ENCODE measurements around the gene B3GNT7.
"Not testable (repeated sequence)": the region's sequence is repeated elsewhere in the genome, so short reads cannot be mapped to it uniquely, and the experiment has no call there.

DNA sequence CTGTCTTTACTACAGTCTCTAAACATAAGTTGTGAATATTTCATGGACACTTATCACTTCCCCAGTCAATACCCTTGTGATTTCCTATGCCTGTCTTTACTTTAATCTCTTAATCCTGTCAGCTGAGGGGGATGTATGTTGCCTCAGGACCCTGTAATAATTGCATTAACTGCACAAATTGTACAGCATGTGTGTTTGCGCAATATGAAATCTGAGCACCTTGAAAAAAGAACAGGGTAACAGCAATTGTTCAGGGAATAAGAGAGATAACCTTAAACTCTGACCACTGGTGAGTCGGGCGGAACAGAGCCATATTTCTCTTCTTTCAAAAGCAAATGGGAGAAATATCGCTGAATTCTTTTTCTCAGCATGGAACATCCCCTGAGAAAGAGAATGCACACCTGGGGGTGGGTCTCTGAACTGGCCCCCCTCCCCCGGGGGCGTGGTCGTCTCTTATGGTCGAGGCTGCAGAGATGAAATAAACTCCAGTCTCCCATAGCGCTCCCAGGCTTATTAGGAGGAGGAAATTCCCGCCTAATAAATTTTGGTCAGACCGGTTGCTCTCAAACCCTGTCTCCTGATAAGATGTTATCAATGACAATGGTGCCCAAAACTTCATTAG lies 19.4 kb upstream of the B3GNT7 start:
- TF ChIP-seq, protein P1, sequence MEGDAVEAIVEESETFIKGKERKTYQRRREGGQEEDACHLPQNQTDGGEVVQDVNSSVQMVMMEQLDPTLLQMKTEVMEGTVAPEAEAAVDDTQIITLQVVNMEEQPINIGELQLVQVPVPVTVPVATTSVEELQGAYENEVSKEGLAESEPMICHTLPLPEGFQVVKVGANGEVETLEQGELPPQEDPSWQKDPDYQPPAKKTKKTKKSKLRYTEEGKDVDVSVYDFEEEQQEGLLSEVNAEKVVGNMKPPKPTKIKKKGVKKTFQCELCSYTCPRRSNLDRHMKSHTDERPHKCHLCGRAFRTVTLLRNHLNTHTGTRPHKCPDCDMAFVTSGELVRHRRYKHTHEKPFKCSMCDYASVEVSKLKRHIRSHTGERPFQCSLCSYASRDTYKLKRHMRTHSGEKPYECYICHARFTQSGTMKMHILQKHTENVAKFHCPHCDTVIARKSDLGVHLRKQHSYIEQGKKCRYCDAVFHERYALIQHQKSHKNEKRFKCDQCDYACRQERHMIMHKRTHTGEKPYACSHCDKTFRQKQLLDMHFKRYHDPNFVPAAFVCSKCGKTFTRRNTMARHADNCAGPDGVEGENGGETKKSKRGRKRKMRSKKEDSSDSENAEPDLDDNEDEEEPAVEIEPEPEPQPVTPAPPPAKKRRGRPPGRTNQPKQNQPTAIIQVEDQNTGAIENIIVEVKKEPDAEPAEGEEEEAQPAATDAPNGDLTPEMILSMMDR (tag by site-specific recombination; IDR thresholded peaks at IDR 0.05): not testable (repeated sequence)
- not testable (repeated sequence) for TF ChIP-seq ZNF777 (tag by site-specific recombination; IDR thresholded peaks at IDR 0.05; ENCODE audit: borderline replicate concordance); SETDB1 (IDR thresholded peaks at IDR 0.05; ENCODE audit: insufficient read length, low read length); ZNF837 (tag by site-specific recombination; IDR thresholded peaks at IDR 0.05); ZNF202 (tag by site-specific recombination; IDR thresholded peaks at IDR 0.05; ENCODE audit: borderline replicate concordance); ZNF146 (tag by site-specific recombination; IDR thresholded peaks at IDR 0.05); ZNF10 (tag by site-specific recombination; IDR thresholded peaks at IDR 0.05)
- TF ChIP-seq, protein P2, sequence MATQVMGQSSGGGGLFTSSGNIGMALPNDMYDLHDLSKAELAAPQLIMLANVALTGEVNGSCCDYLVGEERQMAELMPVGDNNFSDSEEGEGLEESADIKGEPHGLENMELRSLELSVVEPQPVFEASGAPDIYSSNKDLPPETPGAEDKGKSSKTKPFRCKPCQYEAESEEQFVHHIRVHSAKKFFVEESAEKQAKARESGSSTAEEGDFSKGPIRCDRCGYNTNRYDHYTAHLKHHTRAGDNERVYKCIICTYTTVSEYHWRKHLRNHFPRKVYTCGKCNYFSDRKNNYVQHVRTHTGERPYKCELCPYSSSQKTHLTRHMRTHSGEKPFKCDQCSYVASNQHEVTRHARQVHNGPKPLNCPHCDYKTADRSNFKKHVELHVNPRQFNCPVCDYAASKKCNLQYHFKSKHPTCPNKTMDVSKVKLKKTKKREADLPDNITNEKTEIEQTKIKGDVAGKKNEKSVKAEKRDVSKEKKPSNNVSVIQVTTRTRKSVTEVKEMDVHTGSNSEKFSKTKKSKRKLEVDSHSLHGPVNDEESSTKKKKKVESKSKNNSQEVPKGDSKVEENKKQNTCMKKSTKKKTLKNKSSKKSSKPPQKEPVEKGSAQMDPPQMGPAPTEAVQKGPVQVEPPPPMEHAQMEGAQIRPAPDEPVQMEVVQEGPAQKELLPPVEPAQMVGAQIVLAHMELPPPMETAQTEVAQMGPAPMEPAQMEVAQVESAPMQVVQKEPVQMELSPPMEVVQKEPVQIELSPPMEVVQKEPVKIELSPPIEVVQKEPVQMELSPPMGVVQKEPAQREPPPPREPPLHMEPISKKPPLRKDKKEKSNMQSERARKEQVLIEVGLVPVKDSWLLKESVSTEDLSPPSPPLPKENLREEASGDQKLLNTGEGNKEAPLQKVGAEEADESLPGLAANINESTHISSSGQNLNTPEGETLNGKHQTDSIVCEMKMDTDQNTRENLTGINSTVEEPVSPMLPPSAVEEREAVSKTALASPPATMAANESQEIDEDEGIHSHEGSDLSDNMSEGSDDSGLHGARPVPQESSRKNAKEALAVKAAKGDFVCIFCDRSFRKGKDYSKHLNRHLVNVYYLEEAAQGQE (tag by site-specific recombination; IDR thresholded peaks at IDR 0.05): not testable (repeated sequence)

Data from HEK293 (cell line).